Hematopoietic multipotent progenitor cell treated with erythropoietin and hydrocortisone succinate and interleukin-3 and kit ligand, for 8 days (in vitro differentiated cells): Measurements from ENCODE around the gene LDB2.

ENCODE experiments used
- DNase-seq: peaks from one replicate; pipeline ENCODE4 v3.0.0-alpha.2; 2015

LDB2 gene

DNA sequence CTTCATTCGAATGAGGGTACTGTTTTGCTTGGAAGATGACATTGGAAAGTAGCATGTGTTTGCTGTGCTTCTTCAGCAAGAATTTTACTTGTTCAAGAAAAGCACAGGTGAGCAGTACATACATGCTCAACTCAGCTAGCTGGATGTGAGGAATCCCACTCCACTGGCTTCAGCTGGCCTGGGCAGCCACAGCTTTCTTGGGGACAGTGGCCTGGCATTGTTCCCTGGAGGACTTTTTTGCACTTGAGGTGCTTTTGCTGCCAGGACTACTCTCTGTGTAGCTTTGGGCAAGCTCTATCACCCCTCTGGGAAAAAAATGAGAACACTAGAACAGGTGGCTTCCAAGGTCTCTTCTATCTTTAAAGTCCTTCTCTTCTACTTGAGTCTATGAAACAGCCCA is 184.3 kb downstream of the LDB2 start:
- no peak for DNase-seq

DNA sequence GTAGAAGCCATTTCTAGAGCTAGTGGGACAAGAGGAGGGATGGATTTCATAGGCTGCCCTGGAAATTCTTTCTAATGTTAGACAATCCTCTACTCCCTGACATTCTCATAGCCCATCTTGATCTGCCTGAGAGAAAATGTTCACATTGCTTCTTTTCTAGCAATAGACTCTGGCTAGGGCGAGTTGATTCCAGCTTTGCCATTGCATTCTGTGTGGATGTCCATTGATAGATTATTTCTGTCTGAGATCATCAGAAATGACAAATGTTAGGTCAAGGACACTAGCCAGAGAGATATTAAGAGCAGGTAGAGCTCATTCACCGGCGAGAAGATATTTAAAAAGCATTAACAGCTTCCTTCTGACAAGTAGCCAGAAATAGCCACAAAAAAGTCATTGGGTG is 184.7 kb downstream of the LDB2 start:
- no peak for DNase-seq

DNA sequence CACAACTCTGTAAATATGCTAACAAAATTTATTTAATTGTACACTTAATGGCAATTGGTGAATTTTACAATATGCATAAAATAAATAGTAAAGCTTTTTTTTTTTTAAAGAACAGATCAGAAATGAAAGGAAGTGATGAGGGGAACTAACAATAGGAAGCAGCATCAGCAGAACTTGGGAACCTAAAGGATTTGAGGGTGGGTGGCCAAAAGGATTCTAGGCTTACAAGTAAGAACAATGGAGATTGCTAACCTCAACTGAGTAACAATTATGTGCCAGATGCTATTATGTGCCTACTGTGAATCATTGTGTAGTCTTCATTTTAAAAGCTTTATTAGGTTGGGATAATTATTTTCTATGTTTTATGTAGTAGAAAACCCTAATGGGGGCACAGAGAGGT is 185.2 kb downstream of the LDB2 start:
- no peak for DNase-seq

DNA sequence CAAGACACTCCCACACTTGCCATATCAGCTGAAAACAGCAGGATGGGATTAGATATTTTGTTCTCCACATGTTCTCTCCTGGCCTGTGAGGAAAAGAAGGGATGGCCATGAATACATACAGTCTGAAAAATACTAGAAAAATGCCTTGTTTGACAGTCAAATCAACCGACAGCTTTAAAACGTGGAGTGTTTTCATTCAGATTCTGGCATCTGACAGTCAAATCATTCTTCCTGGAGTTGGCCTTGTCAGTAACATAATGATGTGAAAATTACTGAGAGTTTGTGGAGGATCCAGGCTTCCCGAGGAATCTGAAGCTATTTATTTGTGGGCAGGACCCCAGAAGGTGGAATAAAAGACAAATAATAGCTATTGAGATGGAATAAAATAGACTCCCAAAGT is 188.2 kb downstream of the LDB2 start:
- DNase-seq: no peak

DNA sequence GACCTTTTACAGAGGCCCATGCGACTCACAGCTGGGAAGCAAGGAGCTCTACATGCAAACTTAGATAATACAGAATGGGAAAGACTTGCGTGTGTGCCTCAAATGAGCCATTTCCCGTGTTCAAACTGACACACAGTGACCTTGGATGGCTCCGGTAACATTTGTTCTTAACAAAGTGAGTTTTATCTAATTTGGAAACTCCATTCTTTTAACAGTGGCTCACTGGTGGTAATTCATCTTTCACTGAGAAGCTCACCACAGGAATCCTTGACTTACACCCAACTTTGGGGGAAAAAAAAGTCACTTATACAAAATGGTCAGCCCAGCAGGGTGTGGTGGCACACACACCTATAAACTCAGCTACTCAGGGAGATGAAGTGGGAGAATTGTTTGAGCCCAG is 190.6 kb downstream of the LDB2 start:
- no peak for DNase-seq

DNA sequence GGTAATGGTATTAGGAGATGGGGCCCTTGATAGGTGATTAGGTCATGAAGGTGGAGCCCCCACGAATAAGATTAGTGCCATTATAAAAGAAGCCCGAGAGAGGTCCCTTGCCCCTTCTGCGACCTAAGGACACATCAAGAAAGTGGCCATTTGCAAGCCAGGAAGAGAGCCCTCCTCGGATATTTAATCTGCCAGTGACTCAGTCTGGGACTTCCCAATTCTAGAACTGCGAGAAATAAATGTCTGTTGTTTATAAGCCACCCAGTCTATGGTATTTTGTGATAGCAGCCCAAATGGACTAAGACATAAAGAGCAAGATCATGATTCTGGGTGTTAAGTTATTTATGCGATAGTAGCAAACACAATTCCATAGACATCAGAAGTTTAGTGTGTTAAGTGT is 192.2 kb downstream of the LDB2 start:
- DNase-seq: no peak

DNA sequence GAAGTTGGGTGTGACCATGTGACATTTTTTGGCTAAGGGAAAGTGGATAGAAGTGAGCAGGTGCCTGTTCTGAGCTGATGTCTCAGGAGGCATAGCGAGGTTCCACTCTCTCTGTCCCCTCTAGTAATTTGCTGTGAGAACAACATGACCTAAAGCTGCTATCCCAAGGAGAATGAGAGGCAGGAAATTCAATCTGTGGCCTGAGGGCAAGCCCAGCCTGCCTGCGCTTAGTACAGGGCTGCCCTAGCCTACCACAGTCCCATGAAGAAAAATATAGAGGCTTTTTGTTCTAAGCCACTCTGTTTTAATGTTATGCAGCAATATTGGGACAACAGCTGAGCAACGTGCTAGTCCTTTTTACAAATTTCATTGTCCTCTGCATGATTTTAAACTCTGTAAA is 193.1 kb downstream of the LDB2 start:
- DNase-seq: no peak

DNA sequence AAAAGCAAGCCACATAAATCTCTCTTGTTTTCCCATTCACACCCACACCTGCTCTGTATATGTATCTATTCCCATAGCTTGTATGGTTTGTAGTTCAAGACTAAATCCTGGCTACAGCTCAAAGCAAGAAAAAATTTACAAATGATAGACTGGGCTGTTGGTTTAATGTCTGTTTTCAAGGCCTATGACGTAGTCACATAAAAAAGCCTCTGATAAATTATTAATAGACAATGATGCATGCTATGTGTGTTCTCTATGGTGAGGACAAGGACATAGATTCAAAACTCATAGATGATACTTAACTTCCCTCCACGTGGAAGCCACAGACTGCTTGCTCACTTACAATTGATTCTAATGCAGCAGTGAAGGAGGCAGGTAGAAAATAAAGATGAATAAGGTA is 194.0 kb downstream of the LDB2 start:
- no peak for DNase-seq

DNA sequence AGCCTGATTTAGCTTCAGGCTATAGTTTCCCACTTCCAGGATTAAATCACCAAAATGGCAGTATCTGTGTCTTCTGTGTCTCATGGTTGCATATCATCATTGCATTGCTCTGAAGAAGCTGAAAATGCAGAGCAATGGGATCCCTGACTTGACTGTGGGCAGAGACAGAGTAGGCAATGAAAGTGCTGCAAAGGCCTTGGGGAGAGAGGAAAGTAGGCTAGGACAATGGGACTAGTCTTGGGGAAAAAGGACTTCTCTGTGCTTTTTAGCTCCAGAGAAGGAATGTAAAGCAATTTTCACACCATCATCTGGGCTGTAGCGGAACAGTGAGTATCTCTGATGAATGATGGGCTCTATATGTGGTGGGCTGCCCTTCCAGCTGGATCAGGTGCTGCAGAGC is 202.5 kb downstream of the LDB2 start:
- no peak for DNase-seq

DNA sequence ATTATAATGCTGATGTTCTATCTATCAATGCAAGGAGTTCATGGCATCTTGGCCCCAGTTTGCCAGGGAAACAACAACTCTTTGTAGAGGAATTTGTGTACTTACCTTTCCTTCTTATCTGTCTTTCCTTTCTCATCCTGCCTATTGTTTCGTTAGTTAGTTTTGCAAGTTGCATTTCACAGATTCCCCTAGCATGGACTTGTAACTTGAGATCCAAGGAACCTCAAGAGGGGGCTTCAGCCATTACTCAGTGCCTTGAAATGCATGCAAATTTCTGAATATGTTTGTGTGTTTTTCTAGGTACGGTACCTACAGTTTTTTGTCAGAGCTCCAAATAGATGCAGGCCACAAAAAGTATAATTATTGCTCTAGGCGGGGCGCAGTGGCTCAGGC is 203.6 kb downstream of the LDB2 start:
- no peak for DNase-seq

DNA sequence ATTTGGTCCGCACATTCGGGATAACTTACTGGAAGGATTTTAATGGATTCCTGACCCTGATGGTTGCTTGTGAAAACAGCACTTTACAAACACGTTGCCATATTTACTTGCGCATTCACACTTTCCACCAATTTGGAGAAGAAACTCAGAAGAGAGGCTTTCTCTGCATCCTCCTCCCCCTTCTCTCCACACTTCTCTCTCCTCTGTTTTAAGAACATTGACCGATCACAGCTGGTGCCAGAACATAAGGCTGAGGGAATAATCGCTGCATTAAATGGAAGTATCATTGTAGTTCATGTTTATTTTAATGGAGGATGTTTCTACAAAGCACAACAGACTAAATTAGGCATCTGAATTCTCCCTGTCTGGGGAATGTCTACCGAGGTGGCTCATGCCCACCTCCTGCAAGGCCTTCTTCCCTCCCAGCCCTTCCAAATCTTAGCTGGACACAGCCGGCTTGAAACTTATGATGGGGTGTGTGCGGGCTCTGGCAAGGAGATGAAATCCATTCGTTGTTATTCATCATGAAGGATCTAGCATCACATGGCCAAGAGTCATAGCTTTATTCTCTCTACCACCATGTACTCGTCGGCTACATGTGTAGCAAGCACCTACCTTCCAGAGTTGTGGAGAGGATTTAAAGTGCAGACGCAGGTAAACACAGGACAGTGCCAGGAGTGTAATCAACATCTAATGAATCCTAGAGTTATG is 204.1 kb downstream of the LDB2 start:
- DNase-seq: no peak

DNA sequence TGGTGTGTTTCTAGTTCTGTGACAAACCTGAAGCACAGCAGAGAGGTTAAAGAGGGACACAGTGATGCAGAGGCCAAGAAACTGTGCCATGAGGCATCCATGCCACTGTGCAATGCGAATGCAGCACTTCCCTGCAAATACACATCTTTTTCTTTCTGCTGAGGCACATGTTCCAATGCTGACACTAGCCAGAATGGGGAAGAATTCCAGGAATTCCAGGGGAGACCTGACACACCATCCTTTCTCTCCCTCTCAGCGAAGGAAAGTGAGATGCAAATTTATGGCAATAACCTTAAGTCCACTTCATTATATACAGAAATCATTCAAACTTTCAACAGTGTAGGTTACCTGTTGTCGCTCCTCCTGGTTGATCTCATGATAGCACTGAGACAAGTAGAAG is 204.8 kb downstream of the LDB2 start:
- no peak for DNase-seq

DNA sequence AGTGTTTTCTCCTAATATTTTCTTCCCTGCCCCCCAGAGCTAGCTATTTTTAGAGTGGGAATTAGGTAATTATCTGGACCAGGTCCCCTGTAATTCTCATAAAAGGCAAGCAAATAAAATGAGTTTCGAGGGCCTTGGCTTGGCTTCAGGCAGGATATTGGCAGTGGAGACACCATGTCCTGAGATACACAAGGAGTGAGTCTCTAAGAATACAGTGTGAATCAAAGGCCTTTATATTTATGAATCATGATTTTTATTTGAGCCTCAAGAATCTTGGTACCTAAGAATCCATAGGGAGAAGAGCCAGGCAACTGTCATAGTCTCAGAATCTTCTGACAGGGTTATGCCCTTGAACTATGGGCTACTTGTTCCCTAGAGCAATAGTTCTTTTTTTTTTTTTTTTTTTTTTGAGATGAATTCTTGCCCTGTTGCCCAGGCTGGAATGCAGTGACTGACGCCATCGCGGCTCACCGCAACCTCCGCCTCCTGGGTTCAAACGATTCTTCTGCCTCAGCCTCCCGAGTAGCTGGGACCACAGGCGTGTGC is 205.4 kb downstream of the LDB2 start:
- no peak for DNase-seq

DNA sequence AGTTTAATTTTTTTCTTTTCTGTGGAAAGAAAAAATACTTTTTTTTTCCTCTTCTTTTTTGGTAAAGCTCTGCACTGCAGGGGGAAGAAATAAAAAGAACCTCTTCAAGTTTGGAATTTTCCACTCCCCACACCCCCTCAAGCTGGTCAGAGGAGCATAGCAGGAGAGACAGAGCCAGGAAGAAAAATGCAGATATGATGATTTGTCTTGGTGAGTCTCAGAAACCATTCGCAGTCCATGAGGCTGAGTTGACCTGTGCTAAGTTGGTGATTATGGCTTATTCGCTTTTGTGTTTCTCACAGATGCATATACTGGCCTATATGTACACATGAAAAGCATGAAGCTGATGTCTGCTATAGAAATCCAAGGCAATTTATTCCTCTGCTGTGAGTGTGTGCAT is 205.9 kb downstream of the LDB2 start:
- DNase-seq: no peak

DNA sequence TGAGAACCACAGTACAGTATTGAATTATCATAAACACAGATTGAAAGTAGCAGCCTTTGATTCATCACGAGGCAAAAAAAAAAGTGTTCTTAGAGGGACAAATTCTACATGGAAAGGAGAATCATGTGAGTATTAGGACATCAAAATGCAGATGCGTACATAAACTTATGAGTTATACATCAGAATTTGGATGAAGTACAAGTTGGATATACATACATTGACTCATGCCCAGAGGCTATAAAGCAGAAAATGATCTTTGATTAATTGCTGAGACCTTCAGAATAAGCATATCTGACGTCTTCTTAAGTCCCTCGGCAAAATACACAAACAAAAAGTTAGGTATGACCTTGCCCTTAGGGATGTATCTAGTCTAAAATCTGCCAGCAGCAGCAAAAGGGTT is 206.4 kb downstream of the LDB2 start:
- no peak for DNase-seq

DNA sequence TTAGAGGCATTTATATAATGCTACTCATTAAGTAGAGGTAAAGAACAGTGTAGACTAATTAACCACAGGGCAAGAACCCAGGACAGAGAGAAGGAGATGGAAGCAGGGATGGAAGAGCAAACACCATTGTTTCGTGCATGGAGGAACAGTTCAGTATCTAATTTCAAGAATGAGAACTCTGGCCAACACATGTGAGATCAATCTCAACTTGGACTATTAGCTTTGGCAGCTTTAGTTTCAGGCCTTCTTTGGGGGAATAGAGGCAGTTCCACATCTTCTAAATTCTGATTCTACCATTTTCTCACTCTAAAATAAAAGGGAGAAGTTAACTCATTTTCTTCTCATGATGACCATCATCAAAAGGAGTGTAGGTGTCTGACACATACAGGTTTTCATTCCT is 207.0 kb downstream of the LDB2 start:
- no peak for DNase-seq

DNA sequence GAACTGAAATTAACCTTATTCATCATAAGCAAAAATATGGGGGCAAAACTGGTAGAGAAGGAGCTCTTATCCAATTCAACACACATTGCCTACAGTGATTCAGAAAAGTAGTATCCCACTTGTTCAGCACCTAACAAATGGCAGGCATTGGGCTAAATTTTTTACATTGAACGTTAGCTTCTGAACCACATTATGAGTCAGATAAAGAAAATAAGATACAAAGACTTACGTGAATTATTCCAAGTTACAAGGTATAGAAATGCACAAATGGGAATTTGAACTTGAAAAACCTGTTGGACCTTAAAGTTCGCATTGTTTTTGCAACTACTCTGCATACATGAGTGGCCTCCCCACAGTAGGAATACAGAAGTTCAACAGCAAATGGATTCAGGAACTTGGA is 210.6 kb downstream of the LDB2 start:
- DNase-seq: no peak

DNA sequence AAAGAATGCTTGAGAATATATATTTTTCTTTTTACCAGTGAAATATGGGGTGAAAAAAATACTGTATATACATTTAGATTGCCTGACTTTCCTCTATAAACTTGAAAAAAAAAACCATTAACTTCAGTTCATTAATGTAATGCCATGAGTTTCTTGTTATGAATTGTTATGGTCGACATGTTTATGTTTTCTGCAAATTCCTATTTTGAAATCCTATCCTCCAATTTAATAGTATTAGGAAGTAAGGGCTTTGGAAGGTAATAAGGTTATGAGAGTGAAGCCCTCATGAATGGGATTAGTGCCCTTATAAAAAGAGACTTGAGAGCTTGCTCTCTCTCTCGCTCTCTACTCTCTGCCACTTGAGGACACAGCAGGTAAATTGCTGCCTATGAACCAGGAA is 211.4 kb downstream of the LDB2 start:
- DNase-seq: no peak

DNA sequence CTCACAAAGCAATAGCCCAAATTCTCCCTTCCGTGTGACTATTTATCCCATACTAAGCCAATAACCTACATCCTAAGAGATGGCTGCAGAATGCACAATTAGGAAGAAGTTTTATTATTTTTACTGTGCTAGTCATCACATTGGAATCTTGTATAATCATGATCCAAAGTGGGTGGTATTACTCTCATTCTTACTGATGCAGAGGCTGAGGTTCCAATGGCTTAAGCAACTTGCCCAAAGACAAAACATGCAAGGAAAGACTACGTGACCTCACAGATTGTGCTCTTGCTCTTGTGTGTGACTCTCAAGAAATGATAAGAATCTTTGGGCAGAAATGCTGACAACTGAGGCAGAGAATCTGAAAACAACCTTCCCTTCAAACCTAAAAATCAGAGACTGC is 212.2 kb downstream of the LDB2 start:
- DNase-seq: no peak

DNA sequence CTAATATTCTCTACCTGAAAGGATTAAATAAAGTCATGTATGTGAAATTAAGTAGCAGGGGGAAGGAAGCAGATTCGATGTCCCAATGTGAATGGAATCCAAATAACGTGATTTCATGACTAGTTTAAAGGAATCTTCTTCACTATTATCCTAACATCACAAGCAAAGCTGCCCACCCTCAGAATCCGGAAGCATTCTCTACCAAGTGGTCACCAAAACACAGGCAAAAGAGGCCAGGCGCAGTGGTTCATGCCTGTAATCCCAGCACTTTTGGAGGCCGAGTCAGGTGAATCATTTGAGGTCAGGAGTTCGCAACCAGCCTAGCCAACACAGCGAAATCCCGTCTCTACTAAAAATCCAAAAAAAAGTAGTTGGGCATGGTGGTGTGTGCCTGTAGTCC is 212.9 kb downstream of the LDB2 start:
- DNase-seq: no peak

DNA sequence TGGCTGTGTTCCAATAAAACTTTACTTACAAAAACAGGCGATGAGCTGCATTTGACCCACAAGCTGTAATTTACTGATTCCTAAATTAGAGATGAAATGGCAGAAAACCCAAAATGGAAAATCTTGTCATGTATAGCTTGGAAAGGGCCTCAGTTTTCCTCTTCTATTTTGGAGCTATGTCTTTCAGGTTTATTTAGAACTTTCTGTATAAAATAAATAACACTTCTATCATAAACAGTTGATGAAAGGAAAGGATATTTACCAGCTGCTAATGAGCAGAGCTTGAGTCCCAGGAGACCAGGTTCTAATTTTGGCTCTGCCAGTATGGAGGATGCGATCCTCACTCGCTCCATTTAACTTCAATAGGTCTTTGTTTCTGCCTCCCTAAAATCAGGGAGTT is 213.5 kb downstream of the LDB2 start:
- no peak for DNase-seq

DNA sequence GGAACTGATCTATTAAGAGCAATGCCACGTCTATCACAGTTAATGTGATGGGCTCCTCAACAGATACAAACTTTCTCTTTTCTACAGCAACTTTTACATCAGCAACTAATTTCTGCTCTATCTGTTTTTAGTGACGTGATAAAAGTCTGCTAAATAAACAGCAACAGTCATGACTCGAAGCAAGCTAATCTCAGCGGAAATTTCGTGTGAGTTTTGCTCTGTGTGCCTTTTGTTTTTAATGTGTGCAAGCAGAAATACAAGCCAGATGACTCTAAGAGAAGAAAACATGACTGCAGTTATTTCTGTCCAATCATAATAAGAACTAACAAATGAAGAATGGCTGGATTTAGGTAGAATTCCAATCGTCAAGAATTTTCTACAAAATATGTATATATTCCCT is 214.3 kb downstream of the LDB2 start:
- DNase-seq: no peak

DNA sequence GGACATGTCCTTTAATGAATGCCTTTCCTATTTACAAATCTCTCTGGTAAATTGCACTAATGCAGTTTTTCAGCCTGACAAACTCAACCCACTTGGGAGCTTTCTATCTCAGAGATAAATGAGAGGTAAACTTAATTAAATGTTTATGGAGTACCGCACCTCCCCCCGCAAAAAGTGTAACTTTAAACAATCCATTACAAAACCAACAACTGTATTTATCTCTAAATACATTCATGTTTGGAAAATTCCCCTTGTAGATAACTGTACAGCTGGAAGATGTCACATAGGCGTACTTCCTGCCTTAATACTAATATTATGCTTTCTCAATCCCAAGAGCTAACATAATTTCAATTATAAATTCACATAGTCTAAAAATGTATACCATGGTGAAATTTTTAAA is 215.5 kb downstream of the LDB2 start:
- no peak for DNase-seq

DNA sequence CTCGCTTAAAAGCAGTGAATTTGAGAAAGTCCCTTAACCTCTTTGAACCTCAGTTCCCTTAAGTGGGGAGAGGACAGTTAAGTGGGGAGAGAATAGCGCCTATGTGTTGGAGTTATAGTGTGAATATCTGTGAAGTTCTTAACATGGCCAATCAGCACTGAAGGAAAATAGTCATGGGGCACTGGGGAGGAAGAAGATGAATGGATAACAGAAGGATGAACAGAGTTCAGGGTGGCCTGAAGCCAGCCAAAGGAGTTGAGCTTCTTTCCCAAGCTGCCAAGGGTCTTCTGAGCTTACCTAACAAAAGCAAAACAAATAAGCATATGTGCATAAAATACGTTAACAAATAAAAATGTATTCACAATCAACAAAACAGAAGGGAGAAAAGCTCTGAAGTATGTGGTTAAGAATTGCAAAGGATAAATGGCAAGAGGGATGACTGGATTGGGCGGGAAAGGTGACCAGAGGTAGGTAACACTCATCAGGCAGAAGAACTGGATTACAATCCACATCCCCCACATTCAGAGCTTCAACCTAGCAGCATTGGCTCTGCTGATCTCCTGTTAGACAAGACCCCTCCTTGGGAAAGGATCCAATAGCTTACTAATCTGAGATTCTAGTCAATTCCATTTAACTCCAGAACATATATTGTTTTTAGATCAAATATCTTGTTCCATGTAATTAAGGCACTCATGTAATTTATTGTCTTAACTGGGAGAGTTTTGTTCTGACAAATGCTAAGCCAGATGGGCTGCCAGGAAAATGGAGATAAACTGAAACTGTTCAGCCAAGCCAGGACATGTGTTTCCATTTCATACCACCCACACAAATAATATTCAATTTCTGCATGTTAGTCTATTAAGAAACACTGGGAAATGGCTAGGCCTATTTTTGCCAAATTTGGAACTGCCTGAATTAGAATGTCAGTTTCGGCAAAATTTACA is 221.2 kb downstream of the LDB2 start:
- no peak for DNase-seq
